Epithelial cell of prostate (primary cell): Measurements from ENCODE around the gene SPACA9.

Experiments
- DNase-seq: peaks from one replicate; pipeline ENCODE4 v3.0.0-alpha.2; 2011; ENCODE audit warnings: low read depth, low spot score
- H3K27ac ChIP-seq: fragments of 450-650 bp; 2 replicates; pipeline ENCODE4 v1.5.1; 2017; ENCODE audit warnings: mild to moderate bottlenecking

SPACA9 gene

DNA sequence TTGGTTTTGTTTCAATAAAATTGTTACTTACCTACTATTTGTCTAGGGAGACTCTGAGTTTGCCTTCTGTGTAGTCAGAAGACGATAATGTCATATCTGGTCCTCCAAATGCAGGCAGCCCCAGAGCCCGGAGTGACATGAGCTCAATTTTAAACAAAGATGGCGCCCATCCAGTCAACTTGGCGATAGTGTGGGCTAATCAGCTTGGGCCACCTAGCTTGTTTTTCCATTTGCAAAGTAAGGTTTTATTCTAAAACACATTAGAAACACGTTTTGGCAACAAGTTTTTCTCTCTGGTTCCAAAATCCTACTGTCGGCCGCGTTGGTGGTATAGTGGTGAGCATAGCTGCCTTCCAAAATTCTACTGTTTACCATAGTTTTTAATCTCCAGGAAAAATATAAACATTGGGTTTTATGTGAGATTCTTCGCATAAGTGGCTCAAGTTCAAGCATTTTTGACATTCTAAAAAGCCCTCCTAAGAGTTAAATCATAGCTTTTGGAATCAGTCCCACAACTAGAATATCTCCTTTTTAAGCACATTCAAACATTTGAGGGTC lies 52.6 kb downstream of the SPACA9 start:
- no peak for DNase-seq
- H3K27ac ChIP-seq: no peak overlapping the region

DNA sequence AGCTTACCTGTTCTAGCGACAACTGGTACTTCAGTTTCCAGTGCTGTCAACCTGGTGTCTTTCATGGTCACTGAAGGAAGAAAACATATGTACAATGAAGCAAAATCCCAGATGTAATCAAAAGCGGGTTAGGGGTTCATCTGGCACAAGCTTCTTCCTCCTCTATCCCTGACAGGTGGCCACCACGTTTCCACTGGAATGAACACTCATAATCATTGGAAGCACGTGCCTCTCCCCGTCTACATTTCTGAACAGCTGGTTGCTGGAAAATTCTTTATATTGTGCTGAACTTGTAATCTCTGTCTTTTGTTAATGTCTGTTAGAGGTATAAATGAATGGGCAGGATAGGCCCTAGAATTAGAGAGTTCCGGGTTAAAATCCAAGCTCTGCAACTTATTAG lies 56.3 kb downstream of the SPACA9 start:
- H3K27ac ChIP-seq: no peak overlapping the region
- DNase-seq: no peak

DNA sequence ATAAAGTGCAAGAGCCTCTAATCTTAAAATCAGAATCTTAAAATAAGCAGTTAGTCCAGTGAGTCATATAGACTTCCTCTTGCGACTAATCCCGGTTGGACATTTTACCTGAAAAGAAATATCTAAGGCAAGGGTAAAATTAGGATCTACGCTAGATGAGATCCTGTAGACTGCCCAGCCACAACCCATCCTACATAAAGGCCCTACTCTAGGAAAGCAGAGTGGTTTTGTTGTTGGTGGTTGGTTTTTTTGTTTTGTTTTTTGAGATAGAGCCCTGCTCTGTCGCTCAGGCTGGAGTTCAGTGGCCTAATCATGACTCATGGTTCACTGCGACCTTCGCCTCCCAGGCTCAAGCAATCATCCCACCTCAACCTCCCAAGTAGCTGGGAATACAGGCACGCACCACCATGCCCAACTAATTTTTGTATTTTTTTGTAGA lies 58.8 kb downstream of the SPACA9 start:
- no peak for DNase-seq
- H3K27ac ChIP-seq: no peak overlapping the region

DNA sequence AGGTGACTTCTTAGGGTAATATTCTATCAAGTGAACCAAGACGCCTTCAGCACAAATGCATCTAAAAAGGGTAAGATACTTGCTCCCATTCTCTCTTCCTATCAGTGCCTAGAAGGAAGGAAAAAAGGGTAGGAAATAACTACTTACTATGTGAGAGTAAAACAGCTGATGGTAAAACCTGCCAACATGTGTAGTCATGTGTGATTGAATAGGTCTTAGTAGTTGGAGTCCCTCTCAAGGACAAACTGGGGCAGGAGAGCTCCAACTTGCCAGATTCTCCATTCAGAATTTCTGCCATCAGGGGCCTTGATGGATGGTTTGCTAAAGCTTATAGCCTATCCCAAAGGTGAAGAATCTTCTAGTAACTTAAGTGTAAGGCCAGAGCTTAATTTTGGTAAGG lies 60.5 kb downstream of the SPACA9 start:
- H3K27ac ChIP-seq: no peak overlapping the region
- DNase-seq: no peak
